HEK293T (cell line): ENCODE data around the gene IL10RB.
"Not testable (repeated sequence)": the region's sequence is repeated elsewhere in the genome, so short reads cannot be mapped to it uniquely, and the experiment has no call there.

Source experiments
- CTCF ChIA-PET: fragments of 350-600 bp; formaldehyde crosslinking; extraction: SDS; loops from one replicate; lab custom pipeline; 2021; ENCODE audit warnings: antibody characterized with exemption, inconsistent platforms; lab: Yijun Ruan, JAX
- POLR2A ChIA-PET: fragments of 350-600 bp; formaldehyde crosslinking; extraction: SDS; loops from one replicate; lab custom pipeline; 2020; ENCODE audit warnings: antibody characterized with exemption, inconsistent platforms; lab: Yijun Ruan, JAX
- DNase-seq: peaks from one replicate; pipeline ENCODE4 v3.0.0; 2012; ENCODE audit warnings: mixed read lengths; ENCODE audit errors: extremely low spot score
- ARNT ChIP-seq: fragments of 450-650 bp; IDR thresholded peaks from 2 replicates; pipeline ENCODE4 v1.6.1; 2017; ENCODE audit warnings: mild to moderate bottlenecking
- BHLHE40 ChIP-seq: fragments of 450-650 bp; IDR thresholded peaks from 2 replicates; pipeline ENCODE4 v1.6.1; 2016; ENCODE audit warnings: mild to moderate bottlenecking, moderate library complexity, borderline replicate concordance
- CTBP1 ChIP-seq: fragments of 450-650 bp; IDR thresholded peaks from 2 replicates; pipeline ENCODE4 v1.6.1; 2016; ENCODE audit warnings: borderline replicate concordance
- ELF4 ChIP-seq: fragments of 450-650 bp; IDR thresholded peaks from 2 replicates; pipeline ENCODE4 v1.6.1; 2017; ENCODE audit warnings: antibody characterized with exemption
- FOXA1 ChIP-seq: fragments of 450-650 bp; IDR thresholded peaks from 2 replicates; pipeline ENCODE4 v1.6.1; 2016; ENCODE audit warnings: mild to moderate bottlenecking
- FOXK2 ChIP-seq: fragments of 450-650 bp; IDR thresholded peaks from 2 replicates; pipeline ENCODE4 v1.6.1; 2016; ENCODE audit warnings: mild to moderate bottlenecking
- FOXM1 ChIP-seq: fragments of 450-650 bp; IDR thresholded peaks from 2 replicates; pipeline ENCODE4 v1.6.1; 2017; ENCODE audit warnings: mild to moderate bottlenecking, borderline replicate concordance
- HDGF ChIP-seq: fragments of 450-650 bp; IDR thresholded peaks from 2 replicates; pipeline ENCODE4 v1.6.1; 2017; ENCODE audit warnings: antibody characterized with exemption, borderline replicate concordance
- L3MBTL2 ChIP-seq: fragments of 450-650 bp; conservative IDR thresholded peaks from 2 replicates; pipeline ENCODE4 v1.6.1; 2016; ENCODE audit warnings: mild to moderate bottlenecking
- LEF1 ChIP-seq: fragments of 450-650 bp; IDR thresholded peaks from 2 replicates; pipeline ENCODE4 v1.6.1; 2017; ENCODE audit warnings: mild to moderate bottlenecking, borderline replicate concordance
- NFRKB ChIP-seq: fragments of 450-650 bp; IDR thresholded peaks from 2 replicates; pipeline ENCODE4 v1.6.1; 2016; ENCODE audit warnings: mild to moderate bottlenecking, moderate library complexity
- SP1 ChIP-seq: fragments of 450-650 bp; IDR thresholded peaks from 2 replicates; pipeline ENCODE4 v1.6.1; 2017
- SUZ12 ChIP-seq: fragments of 450-650 bp; IDR thresholded peaks from 2 replicates; pipeline ENCODE4 v1.6.1; 2016; ENCODE audit warnings: mild to moderate bottlenecking
- TARDBP ChIP-seq: fragments of 450-650 bp; IDR thresholded peaks from 2 replicates; pipeline ENCODE4 v1.6.1; 2016
- ZNF384 ChIP-seq: fragments of 450-650 bp; IDR thresholded peaks from 2 replicates; pipeline ENCODE4 v1.6.1; 2016
- TF ChIP-seq, protein P1 (sequence below): fragments of 450-650 bp; IDR thresholded peaks from 2 replicates; pipeline ENCODE4 v1.6.1; 2016

IL10RB gene

DNA sequence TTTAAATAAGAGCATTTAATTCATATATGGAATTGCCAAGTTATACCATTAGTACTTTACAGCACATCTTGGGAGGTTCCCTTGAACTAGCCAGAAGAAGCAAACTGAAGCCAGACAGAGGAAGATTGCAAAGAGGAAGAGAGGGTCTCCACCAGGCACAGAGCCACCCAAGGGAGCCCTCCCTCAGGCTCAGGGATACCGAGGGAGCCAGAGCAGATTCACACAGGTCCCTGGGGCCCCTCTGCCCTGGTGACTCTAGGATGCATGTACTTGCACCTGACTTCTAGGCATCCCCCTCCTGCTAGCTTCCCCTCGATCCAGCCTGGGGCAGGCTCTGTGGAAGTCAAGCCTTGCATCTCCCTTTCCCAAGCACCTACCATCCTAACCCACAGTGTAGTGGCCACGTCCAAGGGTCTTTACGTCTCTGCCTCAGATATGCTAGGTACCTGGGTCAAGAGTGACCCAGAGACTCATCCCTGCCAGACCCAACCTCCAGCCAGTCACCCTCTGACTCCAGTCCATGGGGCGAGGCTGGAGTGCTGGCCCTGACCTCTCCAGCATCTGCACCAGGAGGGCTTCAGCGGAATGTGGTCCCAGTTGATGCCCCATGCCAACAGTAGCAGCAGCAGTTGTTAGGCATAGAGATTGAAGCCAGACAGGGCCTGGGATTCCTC, 30.0 kb upstream of the IL10RB start:
- no peak for TF ChIP-seq SUZ12
- POLR2A ChIA-PET, result no interaction called here
- CTCF ChIA-PET, result no interaction called here
- no peak for DNase-seq

DNA sequence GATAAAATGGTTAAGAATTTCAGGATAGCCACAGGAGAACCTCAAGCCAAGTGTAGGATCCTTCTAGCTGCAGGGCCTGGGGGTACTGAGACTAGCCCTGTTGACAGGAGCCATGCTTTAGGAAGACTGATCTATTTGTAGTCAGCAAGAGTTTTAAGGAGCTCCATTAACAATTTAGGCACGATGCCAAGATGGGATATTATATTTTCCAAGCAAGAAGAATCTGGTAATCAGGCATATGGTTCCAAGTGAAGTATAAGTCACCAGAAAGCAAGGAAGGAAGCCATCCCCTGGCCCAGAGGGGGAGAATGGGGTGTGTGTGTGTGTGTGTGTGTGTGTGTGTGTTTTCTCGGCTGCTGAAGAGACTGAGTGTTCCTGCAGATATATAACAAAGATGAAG, 29.4 kb upstream of the IL10RB start:
- ChIA-PET POLR2A (no interaction called here), CTCF (no interaction called here)
- no peak for DNase-seq
- TF ChIP-seq LEF1 (no peak), NFRKB (no peak)

DNA sequence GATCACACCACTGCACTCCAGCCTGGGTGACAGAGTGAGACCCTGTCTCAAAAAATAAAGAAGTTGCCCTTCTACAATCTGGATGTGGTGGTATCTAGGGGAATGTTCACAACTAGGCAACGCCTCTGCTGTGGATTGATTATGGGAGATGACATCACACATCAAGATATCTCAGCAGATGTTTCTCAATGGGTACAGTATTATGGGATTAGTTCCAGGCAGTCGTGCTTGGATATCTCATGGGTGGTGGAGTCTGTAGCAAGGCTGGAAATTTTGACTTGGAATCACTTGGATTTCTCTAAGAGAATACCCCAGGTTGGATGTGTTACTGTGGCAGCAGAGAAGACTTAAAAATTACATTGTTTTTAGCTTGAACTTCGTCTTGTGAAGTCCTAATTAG, 28.7 kb upstream of the IL10RB start:
- POLR2A ChIA-PET, result no interaction called here
- CTCF ChIA-PET, result no interaction called here
- TF ChIP-seq FOXK2 (no peak), L3MBTL2 (no peak), SP1 (no peak), CTBP1 (no peak), SUZ12 (no peak), FOXM1 (no peak), ELF4 (no peak), LEF1 (no peak)
- no peak for DNase-seq

DNA sequence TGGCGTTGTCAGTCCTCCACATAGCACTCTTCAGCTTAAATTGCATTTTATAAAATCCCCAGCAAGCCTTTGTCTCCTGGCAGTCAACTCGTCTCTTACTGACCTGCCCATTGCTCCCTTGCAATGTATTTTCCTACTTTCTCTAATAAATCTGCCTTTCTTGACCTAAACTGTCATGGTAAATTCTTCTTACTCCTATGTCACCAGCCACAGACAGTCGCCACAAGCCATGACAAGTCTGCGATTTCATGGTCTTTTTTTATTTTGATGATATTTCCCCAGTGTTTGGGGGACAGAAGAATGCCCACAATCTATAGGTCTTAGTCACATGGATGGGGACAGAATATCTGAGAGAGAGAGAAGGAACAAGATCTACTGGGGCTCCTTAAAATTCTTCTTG, 28.0 kb upstream of the IL10RB start:
- POLR2A ChIA-PET, result no interaction called here
- TF ChIP-seq LEF1 (no peak), HDGF (no peak), FOXA1 (no peak), FOXM1 (no peak), SUZ12 (no peak)
- DNase-seq, result no peak
- CTCF ChIA-PET, result no interaction called here

DNA sequence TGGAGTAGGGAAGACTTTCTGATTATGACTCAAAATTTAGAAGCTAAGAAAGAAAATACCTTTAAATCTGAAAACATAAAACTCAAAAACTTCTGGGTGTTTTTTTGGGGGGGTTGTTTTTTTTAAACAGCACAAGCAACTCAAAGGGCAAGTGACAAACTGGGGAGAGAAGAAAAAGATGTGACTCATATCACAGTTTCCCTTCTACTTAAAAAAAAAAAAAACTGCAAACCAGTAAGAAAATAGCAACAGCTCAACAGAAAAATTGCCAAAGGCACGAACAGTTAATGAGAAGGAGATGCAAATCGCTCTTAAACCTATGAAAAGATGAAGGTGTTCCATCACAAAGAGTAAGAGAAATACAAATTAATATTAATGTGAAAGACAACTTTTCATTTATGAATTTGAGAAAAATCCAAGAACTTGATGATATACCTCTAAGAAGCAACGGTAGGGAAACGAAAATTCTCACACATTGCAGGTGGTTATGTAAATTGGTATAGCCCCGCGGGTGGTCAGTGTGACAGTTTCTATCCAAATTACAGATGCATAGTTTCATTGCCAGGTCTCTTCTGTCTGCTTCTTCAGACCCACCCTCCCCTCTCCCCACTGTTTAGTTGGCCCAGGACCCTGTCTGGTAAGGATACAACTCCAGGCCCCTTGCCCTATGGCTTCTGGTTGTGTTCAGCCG, 27.5 kb upstream of the IL10RB start:
- ChIA-PET CTCF (no interaction called here), POLR2A (no interaction called here)
- TF ChIP-seq CTBP1 (no peak), LEF1 (no peak), FOXA1 (no peak), ARNT (no peak), HDGF (no peak), BHLHE40 (no peak), SP1 (no peak), NFRKB (no peak), FOXM1 (no peak)
- TF ChIP-seq, protein P1, sequence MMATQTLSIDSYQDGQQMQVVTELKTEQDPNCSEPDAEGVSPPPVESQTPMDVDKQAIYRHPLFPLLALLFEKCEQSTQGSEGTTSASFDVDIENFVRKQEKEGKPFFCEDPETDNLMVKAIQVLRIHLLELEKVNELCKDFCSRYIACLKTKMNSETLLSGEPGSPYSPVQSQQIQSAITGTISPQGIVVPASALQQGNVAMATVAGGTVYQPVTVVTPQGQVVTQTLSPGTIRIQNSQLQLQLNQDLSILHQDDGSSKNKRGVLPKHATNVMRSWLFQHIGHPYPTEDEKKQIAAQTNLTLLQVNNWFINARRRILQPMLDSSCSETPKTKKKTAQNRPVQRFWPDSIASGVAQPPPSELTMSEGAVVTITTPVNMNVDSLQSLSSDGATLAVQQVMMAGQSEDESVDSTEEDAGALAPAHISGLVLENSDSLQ, result no peak
- DNase-seq, result no peak

DNA sequence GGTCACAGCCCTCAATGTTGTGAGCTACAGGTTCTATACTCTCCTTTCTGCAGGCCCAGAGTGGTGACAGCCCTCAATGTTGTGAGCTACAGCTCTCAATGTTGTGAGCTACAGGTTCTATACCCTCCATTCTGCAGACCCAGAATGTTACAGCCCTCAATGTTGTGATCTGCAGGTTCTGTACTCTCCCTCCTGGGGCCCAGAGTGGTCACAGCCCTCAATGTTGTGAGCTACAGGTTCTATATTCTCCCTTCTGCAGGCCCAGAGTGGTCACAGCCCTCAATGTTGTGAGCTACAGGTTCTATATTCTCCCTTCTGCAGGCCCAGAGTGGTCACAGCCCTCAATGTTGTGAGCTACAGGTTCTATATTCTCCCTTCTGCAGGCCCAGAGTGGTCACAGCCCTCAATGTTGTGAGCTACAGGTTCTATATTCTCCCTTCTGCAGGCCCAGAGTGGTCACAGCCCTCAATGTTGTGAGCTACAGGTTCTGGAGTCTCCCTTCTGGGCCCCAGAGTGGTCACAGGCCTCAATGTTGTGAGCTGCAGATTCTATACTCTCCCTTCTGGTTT, 26.5 kb upstream of the IL10RB start:
- POLR2A ChIA-PET, result not testable (repeated sequence)

DNA sequence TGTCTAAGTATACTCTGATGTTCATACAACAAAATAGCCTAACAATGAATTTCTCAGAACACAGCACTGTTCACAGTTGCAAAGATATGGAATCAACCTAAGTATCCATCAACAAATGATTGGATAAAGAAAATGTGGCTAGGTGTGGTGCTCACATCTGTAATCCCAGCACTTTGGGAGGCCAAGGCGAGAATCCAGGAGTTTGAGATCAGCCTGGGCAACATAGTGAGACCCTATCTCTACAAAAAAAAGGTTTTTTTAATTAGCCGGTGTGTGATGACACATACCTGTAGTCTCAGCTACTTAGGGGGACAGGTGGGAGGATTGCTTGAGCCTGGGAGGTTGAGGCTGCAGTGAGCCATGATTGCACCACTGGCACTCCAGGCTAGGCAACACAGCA, 25.8 kb upstream of the IL10RB start:
- ChIA-PET CTCF (no interaction called here), POLR2A (interaction anchor here (0.9 kb wide), 1 partner anchor 84 kb away, joined by 3 read pairs; the partner anchor contains the start of gene IFNAR1)
- DNase-seq, result no peak
- TF ChIP-seq, protein P1, result no peak
- no peak for TF ChIP-seq ARNT
- TF ChIP-seq ZNF384, result no peak
- TF ChIP-seq SP1, result no peak
- TF ChIP-seq FOXA1, result no peak
- TF ChIP-seq FOXM1, result no peak
- TF ChIP-seq TARDBP, result no peak
- TF ChIP-seq LEF1, result no peak
- no peak for TF ChIP-seq CTBP1
- TF ChIP-seq FOXK2, result no peak
- TF ChIP-seq L3MBTL2, result no peak
- no peak for TF ChIP-seq HDGF

More for the DNA sequence above, 26.5 kb upstream of the IL10RB start:
- CTCF ChIA-PET, DNase-seq: not testable (repeated sequence)

DNA sequence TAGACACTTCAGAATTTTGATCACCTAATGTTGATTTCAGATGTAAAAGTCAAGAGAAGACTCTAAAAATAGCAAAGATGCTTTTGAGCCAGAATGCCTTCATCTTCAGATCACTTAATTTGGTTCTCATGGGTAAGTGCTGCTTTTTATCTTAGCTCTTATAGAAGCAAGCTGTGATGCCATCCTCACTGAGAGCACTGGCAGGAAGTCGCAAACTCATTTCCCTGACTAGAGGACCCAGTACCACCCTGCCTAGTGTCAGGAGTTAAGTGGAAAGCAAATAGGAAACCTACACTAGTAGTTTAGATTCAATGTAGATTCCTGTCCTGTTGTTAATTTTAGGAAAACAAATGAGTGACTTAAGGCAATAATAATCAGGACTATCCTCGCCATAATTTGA, 24.3 kb upstream of the IL10RB start:
- no peak for DNase-seq
- CTCF ChIA-PET, result no interaction called here
- POLR2A ChIA-PET, result no interaction called here
- TF ChIP-seq NFRKB, result no peak
- TF ChIP-seq L3MBTL2, result no peak
- no peak for TF ChIP-seq BHLHE40
- no peak for TF ChIP-seq FOXA1
- no peak for TF ChIP-seq CTBP1
- TF ChIP-seq TARDBP, result no peak
- TF ChIP-seq LEF1, result no peak
- TF ChIP-seq ELF4, result no peak
- no peak for TF ChIP-seq FOXM1
- TF ChIP-seq HDGF, result no peak
- TF ChIP-seq FOXK2, result no peak
- TF ChIP-seq, protein P1, result no peak
- TF ChIP-seq SUZ12, result no peak
- no peak for TF ChIP-seq ZNF384
- no peak for TF ChIP-seq SP1

DNA sequence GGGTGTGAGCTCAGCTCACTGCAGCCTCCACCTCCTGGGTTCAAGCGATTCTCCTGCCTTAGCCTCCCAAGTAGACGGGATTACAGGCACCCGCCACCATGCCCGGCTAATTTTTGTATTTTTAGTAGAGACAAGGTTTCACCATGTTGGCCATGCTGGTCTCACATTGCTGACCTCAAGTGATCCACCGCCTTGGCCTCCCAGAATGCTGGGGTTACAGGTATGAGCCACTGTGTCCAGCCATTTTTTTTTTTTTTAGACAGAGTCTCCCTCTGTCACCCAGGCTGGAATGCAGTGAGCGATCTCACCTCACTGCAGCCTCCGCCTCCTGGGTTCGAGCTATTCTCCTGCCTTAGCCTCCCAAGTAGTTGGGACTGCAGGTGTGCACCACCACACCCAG, 23.3 kb upstream of the IL10RB start:
- DNase-seq, CTCF ChIA-PET: not testable (repeated sequence)
- POLR2A ChIA-PET, result interaction anchor here (0.6 kb wide), 1 partner anchor 9 kb away, joined by 4 read pairs; no protein-coding TSS in a partner anchor
